ENCODE data around the gene TSPAN31. TPM values are rescaled to one million over a fixed set of nuclear protein-coding genes. Genes with fewer than 3 reads are reported as not detected.
"Not testable (repeated sequence)": the region's sequence is repeated elsewhere in the genome, so short reads cannot be mapped to it uniquely, and the experiment has no call there.

Gene TSPAN31
- total and polyA plus RNA-seq, 12 donors: 25.3 to 115 (median 55.9) TPM

- intact Hi-C loops (cut with DNase I): no loop called here
- no peaks in the 10 kb centered on the region for H3K27me3 ChIP-seq
- H3K4me3 ChIP-seq: no peak overlapping the region
- H3K4me1 ChIP-seq (replicated peaks in 1 of 2): no peaks in the 10 kb centered on the region
- no peak overlapping the region for H3K27ac ChIP-seq
- peak in 1 of 7 donors; percentile 45 for DNase-seq
- no peak for TF ChIP-seq POLR2A (IDR thresholded peaks at IDR 0.05)
- TF ChIP-seq, protein P1, sequence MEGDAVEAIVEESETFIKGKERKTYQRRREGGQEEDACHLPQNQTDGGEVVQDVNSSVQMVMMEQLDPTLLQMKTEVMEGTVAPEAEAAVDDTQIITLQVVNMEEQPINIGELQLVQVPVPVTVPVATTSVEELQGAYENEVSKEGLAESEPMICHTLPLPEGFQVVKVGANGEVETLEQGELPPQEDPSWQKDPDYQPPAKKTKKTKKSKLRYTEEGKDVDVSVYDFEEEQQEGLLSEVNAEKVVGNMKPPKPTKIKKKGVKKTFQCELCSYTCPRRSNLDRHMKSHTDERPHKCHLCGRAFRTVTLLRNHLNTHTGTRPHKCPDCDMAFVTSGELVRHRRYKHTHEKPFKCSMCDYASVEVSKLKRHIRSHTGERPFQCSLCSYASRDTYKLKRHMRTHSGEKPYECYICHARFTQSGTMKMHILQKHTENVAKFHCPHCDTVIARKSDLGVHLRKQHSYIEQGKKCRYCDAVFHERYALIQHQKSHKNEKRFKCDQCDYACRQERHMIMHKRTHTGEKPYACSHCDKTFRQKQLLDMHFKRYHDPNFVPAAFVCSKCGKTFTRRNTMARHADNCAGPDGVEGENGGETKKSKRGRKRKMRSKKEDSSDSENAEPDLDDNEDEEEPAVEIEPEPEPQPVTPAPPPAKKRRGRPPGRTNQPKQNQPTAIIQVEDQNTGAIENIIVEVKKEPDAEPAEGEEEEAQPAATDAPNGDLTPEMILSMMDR (IDR thresholded peaks at IDR 0.05): no peak
- H3K9me3 ChIP-seq (replicated peaks in 1 of 3): no peaks in the 10 kb centered on the region
- H3K36me3 ChIP-seq (replicated peaks in 1 of 2): peaks cover 0 to 67% of the 10 kb centered on the region in 2 donors
- WGBS, 4 donors: 94 to 95% (median 94%) methylated on average over 17 to 20 of the region's 20 CpGs
Measured at GRCh38 chr12:57719777-57720605, 24.8 kb upstream of the TSPAN31 start.

GRCh38 chr12:57720606-57721595, 23.9 kb upstream of the TSPAN31 start:
- no peak overlapping the region for H3K4me3 ChIP-seq
- TF ChIP-seq, protein P1 (IDR thresholded peaks at IDR 0.05): no peak
- TF ChIP-seq POLR2A (IDR thresholded peaks at IDR 0.05): no peak
- 56 to 91% (median 89%) methylated on average over 2 to 11 of the region's 11 CpGs for WGBS, 4 donors
- peaks cover 0 to 59% of the 10 kb centered on the region in 2 donors for H3K36me3 ChIP-seq (replicated peaks in 1 of 2)
- intact Hi-C loops (cut with DNase I): no loop called here
- H3K9me3 ChIP-seq (replicated peaks in 1 of 3): no peaks in the 10 kb centered on the region
- H3K27ac ChIP-seq: no peak overlapping the region
- H3K4me1 ChIP-seq (replicated peaks in 1 of 2): peaks cover 0 to 2% of the 10 kb centered on the region in 2 donors
- peak in 1 of 7 donors; percentile 41 for DNase-seq
- no peaks in the 10 kb centered on the region for H3K27me3 ChIP-seq

DNA sequence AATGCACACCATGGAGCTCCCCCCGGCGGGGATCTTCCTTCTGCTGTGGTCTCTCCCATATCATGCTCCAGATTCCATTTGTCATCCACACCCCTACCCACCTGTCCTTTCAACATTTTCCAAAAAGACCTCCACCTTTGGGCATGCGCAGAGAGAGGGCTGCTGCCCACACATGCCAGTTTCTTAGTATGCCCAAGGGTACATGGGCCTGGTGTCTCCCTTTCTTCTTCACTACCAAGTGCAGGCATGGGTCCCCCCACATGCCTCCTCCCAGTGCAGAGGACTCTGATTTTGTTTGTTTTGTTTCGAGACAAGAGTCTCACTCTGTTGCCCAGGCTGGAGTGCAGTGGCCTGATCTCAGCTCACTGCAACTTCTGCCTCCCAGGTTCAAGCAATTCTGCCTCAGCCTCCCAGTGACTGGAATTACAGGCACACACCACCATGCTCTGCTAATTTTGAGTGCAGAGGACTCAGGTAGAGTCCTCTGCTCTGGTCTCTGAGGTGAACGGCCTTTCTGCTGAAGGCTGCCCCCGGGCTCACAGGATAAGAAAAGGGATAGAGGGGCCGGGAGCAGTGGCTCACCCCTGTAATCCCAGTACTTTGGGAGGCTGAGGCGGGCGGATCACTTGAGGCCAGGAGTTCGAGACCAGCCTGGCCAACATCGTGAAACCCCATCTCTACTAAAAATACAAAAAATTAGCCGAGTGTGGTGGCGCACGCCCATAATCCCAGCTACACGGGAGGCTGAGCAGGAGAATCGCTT, 22.8 kb upstream of the TSPAN31 start:
- H3K4me3 ChIP-seq; H3K27me3 ChIP-seq; H3K27ac ChIP-seq; H3K9me3 ChIP-seq (replicated peaks in 1 of 3); intact Hi-C loops (cut with DNase I): not testable (repeated sequence)
- 93 to 95% (median 95%) methylated on average over 16 of the region's 16 CpGs for WGBS, 4 donors
- peak in 1 of 7 donors; percentile 45 for DNase-seq
- H3K36me3 ChIP-seq (replicated peaks in 1 of 2): peaks cover 0 to 47% of the 10 kb centered on the region in 2 donors
- H3K4me1 ChIP-seq (replicated peaks in 1 of 2): peaks cover 5 to 13% of the 10 kb centered on the region in 2 donors

- no peaks in the 10 kb centered on the region for H3K9me3 ChIP-seq (replicated peaks in 1 of 3)
- WGBS, 4 donors: 58 to 60% (median 60%) methylated on average over 10 to 11 of the region's 11 CpGs
- TF ChIP-seq, protein P1 (IDR thresholded peaks at IDR 0.05): no peak
- TF ChIP-seq POLR2A (IDR thresholded peaks at IDR 0.05): no peak
- intact Hi-C loops (cut with DNase I): no loop called here
- H3K27ac ChIP-seq: no peak overlapping the region
- no peak overlapping the region for H3K4me3 ChIP-seq
- DNase-seq: peak in 2 of 7 donors; percentile 18 to 39
- H3K36me3 ChIP-seq (replicated peaks in 1 of 2): peaks cover 0 to 38% of the 10 kb centered on the region in 2 donors
- peaks cover 14 to 19% of the 10 kb centered on the region in 2 donors for H3K4me1 ChIP-seq (replicated peaks in 1 of 2)
- no peaks in the 10 kb centered on the region for H3K27me3 ChIP-seq
Measured at GRCh38 chr12:57722716-57723629, 21.9 kb upstream of the TSPAN31 start.
